ENCODE results near the gene PRXL2A.

PRXL2A gene

DNA sequence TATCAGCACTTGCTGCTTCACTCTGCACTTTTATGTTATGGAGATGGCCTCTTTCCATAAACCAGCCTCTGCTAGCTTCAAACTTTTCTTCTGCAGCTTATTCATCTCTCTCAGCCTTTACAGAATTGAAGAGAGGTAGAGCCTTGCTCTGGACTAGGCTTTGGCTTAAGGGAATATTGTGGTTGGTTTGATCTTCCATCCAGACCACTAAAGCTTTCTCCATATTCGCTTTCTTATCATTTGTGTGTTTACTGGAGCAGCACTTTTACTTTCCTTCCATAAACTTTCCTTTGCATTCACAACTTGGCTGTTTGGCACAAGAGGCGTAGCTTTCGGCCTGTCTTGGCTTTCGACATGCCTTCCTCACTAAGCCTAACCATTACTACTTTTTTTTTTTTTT, 28.2 kb upstream of the PRXL2A start:
- no peak overlapping the region for H3K27ac ChIP-seq
- TF ChIP-seq, protein P1, sequence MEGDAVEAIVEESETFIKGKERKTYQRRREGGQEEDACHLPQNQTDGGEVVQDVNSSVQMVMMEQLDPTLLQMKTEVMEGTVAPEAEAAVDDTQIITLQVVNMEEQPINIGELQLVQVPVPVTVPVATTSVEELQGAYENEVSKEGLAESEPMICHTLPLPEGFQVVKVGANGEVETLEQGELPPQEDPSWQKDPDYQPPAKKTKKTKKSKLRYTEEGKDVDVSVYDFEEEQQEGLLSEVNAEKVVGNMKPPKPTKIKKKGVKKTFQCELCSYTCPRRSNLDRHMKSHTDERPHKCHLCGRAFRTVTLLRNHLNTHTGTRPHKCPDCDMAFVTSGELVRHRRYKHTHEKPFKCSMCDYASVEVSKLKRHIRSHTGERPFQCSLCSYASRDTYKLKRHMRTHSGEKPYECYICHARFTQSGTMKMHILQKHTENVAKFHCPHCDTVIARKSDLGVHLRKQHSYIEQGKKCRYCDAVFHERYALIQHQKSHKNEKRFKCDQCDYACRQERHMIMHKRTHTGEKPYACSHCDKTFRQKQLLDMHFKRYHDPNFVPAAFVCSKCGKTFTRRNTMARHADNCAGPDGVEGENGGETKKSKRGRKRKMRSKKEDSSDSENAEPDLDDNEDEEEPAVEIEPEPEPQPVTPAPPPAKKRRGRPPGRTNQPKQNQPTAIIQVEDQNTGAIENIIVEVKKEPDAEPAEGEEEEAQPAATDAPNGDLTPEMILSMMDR (conservative IDR thresholded peaks at IDR 0.05), result no peak

DNA sequence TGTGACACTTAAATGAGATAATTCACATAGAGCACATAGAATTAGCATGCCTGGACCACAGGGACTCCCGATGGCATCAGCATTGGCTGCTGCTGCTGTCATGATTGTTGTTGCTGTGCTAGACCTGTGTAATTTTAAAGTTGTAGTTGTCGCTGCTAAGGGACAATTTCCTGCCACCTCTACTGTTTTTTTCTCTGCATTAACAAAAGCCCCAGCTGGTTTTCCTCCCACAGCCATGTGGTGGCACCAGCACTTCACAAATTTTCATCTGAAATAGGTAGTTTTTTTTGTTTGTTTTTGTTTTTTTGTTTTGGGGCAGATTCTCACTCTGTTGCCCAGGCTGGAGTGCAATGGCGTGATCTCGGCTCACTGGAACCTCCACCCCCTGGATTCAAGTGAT, 25.4 kb upstream of the PRXL2A start:
- TF ChIP-seq, protein P1 (conservative IDR thresholded peaks at IDR 0.05), result peak; percentile 80
- H3K27ac ChIP-seq, result no peak overlapping the region

DNA sequence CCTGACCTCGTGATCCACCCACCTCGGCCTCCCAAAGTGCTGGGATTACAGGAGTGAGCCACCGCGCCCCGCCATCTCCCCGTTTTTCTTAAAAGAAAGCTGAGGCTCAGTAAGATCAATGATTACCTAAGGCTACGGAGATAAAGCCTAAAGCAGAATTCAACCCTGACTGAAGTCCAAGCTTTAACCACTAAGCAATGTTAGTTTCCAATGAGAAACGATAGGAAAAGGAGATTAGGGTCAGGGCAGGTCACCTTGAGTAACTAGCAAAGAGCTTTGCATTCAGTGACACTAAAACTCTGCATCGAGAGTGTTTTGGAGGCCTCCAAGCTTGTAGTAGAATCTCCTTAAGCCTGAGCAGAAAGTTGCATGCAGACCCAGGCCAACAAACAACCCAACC, 17.6 kb upstream of the PRXL2A start:
- H3K27ac ChIP-seq, result no peak overlapping the region
- TF ChIP-seq, protein P1 (conservative IDR thresholded peaks at IDR 0.05), result no peak

DNA sequence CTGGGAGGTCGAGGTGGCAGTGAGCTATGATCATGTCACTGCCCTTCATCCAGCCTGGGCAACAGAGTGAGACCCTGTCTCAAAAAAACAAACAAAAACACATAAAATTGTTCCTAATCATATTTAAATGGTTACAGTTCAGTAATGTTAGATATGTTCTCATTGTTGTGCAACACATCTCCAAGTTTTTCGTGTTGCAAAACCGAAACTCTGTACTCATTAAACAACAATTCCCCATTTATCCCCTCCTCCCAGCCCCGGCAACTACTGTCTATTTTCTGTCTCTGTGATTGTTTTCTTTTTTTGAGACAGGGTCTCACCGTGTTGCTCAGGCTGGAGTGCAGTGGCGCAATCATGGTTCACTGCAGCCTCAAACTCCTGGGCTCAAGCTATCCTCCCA, 16.1 kb upstream of the PRXL2A start:
- H3K27ac ChIP-seq, result no peak overlapping the region
- TF ChIP-seq, protein P1 (conservative IDR thresholded peaks at IDR 0.05), result no peak

DNA sequence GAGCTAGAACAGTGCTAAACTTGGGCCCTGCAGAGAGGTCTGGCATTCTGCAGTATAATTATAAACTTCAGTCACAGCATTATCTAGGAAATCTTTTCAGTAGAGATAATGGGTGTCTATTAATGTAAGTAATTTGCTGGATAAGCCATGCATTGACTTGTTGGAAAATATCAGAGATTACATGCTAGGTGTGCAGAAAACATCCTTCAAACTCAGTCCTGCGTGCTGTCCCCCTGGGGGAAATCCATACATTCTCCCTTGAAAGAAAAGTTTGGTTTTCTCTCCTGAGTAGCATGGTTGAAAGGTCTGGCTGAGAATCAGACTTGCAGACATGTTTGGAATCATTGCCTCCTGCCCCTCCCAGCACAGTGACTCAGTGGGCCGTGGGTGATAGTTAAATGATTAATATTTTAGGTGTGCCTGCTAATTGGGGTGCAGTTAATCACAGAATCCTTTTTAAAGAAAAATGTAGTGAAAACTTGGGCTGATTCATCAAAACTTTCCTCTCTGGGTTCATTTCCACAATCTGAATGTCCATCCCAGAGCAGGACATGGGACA, 13.9 kb upstream of the PRXL2A start:
- H3K27ac ChIP-seq, result no peak overlapping the region
- TF ChIP-seq, protein P1 (conservative IDR thresholded peaks at IDR 0.05), result no peak

DNA sequence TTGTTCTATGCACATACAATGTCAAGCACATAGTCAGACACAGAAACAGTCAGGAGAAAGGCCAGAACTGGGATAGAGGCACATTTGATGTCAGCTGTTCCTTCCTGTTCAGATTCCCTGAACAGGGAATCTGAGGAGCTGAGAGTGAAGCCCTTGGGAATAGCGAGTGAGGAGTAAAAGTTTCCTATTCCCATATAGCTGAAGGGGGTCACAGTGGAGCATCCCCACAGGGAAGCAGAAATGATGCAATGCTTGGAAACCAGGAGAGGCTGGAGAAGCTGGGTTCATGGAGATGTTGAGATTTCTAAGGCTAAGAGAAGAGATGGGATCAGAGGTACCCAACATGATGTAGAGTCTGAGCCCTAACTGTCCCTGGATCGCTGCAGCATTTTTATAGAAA, 11.3 kb upstream of the PRXL2A start:
- TF ChIP-seq, protein P1 (conservative IDR thresholded peaks at IDR 0.05), result no peak
- H3K27ac ChIP-seq, result no peak overlapping the region

DNA sequence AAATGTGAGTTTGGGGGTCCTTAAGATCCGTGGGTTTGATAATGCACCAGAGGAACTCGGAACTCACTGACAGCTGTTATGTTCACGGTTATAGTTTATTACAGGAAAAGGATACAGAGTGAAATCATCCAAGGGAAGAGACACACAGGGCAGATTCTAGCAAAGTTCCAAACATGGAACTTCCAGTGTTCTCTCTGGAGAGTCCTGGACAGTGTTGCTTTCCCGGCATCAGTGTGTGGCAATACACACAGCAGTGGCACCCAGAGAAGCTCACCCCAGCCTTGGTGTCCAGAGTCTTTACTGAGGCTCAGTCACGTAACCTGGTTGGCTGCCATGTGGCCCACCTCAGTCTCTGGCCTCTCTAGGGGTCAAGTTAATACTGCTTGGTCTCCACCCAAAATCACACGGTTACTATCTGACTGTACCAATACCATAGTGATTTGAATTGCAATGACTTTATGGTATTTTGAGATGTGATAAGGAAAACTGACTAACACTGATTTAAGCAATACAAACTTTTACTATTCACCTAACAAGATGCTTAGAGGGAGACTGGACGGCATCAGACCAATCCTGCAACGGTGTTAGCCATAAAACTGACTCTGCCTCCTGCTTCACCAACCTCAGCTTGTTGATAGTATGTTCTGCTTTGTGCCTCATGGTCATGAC, 8.1 kb upstream of the PRXL2A start:
- TF ChIP-seq, protein P1 (conservative IDR thresholded peaks at IDR 0.05), result no peak
- no peak overlapping the region for H3K27ac ChIP-seq

Data from VCaP (cell line).